Loucy (cell line): ENCODE measurements around the gene SPOCK1.

Source experiments
- CTCF ChIP-seq: fragments of 200-600 bp; sonication (generic); conservative IDR thresholded peaks from 2 replicates; pipeline ENCODE4 v1.5.1; 2014; ENCODE audit warnings: mild to moderate bottlenecking, antibody characterized with exemption, low read length
- EZH2phosphoT487 ChIP-seq: fragments of 200-600 bp; IDR thresholded peaks from 2 replicates; pipeline ENCODE4 v1.6.1; 2018; ENCODE audit warnings: antibody characterized with exemption, mild to moderate bottlenecking, moderate library complexity, borderline replicate concordance

GRCh38 chr5:137313526-137314175 is 185.5 kb downstream of the SPOCK1 start:
- no peak for TF ChIP-seq CTCF
- no peak for TF ChIP-seq EZH2phosphoT487
